Fibroblast of pulmonary artery (primary cell): ENCODE measurements around the gene NEK7.
"Not testable (repeated sequence)": the region's sequence is repeated elsewhere in the genome, so short reads cannot be mapped to it uniquely, and the experiment has no call there.

Source experiments
- DNase-seq: peaks from one replicate; pipeline ENCODE4 v3.0.0-alpha.2; 2010; ENCODE audit warnings: low read depth
- H3K4me3 ChIP-seq: replicated peaks from 2 replicates; pipeline ENCODE4 v1.5.1; 2011; ENCODE audit warnings: low read depth, mild to moderate bottlenecking, control low read depth, low read length, moderate library complexity
- CTCF ChIP-seq: IDR thresholded peaks from 2 replicates; pipeline ENCODE4 v1.5.1; 2011; ENCODE audit warnings: mild to moderate bottlenecking, control low read depth, low read length, inconsistent platforms; ENCODE audit errors: missing control alignments

The NEK7 gene

DNA sequence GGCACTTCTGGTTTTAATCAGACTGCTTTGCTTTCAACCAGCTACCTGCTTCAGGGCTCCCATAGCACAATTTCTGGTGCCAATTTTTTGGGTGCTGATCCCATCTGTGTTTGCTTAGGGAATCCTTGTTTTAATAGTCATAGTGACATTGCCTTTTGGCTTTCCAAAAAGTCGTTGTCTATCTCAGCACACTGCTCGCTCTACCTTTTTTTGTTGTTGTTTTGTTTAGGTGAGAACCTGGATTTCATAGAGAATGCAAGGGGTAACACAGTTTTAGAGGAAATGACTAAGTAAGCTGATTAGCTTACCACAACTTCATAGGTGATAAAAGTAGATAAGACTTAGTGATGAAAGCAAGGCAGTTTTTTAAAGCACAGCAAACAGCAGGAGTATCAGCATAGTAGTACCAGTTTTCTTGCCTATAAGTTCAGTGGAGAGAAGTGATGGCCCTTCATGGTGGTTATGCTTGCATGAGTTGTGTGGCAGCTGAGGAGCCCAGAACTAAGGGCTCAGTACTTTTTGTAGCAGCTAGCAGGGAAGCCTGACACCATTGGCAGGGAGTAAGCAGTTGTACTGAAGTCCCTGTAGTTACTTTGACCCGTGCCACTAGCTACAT is 31.3 kb downstream of the NEK7 start:
- TF ChIP-seq CTCF = no peak
- DNase-seq = no peak
- no peak overlapping the region for H3K4me3 ChIP-seq

DNA sequence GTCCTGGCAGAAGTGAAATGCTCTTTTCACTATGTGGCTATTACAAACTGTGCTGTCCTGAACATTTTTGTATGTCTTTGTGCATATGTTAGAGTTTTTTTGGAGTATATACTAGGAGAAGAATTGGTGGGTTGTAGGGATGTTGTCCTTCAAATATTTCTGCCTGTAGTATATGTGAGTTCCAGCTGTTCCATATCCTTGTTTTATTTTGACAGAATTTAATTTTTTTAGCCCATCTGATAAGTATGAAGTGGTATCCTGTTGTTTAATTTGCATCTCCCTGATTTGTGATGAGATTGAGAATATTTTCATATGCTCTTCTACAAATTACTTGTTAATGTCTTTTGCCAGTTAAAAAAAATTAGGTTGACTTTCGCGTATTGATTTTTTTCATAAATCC is 34.3 kb downstream of the NEK7 start:
- no peak overlapping the region for H3K4me3 ChIP-seq
- no peak for TF ChIP-seq CTCF
- no peak for DNase-seq

- not testable (repeated sequence) for H3K4me3 ChIP-seq, DNase-seq
Measured at GRCh38 chr1:198193871-198194270, 37.1 kb downstream of the NEK7 start.

- no peak for TF ChIP-seq CTCF
- no peak overlapping the region for H3K4me3 ChIP-seq
- no peak for DNase-seq
Measured at GRCh38 chr1:198196630-198197029, 39.8 kb downstream of the NEK7 start.

DNA sequence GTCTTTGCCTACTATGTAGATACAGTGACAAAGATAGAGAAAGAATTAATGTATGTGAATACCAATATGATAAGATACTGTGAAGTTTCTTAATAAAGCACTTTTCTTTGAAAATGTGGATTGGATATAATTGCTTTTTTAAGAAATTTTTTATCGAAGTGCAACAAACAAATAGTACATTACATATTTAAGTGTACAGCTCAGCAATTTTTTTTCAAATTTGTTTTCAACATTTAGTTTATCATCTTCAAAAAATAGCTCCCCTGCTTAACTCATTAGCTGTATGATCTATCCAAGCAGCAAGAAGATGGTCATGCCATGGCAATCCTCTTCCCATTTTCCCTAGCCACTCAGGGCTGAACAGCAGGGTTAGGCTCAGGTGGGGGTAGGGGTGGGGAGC is 40.5 kb downstream of the NEK7 start:
- no peak overlapping the region for H3K4me3 ChIP-seq
- TF ChIP-seq CTCF = no peak
- DNase-seq = no peak

DNA sequence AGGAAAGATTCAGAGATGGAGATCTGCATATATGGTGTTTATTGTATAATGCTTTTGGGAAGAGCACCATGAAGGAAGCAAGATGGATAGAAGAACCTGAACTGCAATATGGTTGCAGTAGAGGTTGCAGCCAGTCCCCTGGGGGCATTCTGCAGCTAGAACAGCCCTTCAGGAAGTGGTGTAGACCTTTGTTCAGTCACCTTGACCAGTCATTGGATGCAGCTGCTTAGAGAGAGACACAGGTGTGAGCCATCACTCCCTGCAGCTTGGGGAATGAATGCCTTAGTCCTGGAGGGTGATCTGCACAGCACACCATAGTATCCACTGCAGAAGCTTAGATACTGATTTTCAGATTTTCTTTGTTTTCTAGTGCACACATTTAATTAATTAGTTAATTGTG is 42.3 kb downstream of the NEK7 start:
- DNase-seq = no peak
- no peak for TF ChIP-seq CTCF
- no peak overlapping the region for H3K4me3 ChIP-seq

DNA sequence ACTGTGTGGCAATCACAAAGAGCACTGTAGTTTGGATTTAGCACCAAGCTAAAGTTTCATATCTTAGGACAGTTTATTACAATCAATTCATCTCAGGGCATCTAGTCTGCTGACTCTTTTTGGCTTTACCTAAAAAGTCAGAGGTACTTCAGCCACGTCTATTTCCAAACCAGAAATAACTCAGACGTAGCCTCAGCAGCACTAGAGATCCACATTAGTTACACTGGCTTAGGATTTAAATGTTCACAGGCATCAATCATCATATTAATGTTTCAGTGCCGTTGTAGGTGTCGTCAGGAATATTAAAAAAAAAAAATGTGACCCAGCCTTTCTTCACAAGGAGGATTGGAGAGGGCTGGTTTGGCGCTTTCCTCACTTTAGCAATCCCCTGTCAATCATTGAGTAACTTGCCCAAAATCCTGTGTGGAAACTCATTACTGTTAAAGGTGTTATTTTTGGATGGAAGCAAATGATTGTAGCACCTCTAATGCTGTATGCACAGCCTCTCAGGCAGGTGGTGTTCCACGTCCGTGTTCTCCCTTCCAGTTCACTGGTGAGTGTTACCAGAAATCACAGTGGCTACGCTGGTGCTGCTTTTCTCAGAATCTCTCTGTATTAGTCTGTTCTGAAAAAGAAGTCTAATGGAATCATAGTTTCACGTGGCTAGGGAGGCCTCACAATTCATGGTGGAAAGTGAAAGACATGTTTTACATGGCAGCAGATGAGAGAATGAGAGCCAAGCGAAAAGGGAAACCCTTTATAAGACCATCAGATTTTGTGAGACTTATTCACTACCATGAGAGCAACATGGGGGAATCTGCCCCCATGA is 45.4 kb downstream of the NEK7 start:
- DNase-seq = no peak

More for the DNA sequence above, 45.4 kb downstream of the NEK7 start:
- no peak for TF ChIP-seq CTCF
- no peak overlapping the region for H3K4me3 ChIP-seq
